ENCODE measurements around the gene DPY19L3.
"Not testable (repeated sequence)": the region's sequence is repeated elsewhere in the genome, so short reads cannot be mapped to it uniquely, and the experiment has no call there.

Gene DPY19L3

DNA sequence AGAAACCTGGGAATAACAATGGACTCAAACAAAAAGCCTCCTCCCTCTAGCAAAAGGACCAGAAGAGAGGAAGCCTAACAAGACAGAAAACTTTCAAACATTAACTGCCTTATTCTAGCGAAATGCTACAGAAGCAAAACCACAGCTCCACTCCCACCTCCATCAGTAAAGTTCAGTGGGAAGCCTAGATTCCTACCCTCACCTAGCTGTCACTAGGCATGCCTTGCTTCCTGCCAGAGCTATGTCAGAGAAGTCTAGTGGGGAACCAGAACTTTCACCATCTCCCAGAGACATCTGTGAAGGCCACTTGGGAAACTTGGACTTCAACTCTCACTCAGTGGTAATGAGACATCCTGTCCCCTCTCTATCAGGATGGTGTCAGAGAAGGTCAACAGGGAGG is 37.1 kb downstream of the DPY19L3 start:
- no peak overlapping the region for H3K27ac Mint-ChIP-seq
- ATAC-seq (replicated peaks): no peak
- DNase-seq: no peak
- no peaks in the 10 kb centered on the region for H3K9me3 Mint-ChIP-seq
- H3K36me3 Mint-ChIP-seq: peaks cover 10 to 20% of the 10 kb centered on the region in 2 donors
- no peaks in the 10 kb centered on the region for H3K27me3 Mint-ChIP-seq
- H3K4me3 Mint-ChIP-seq: no peak overlapping the region
- H3K4me1 Mint-ChIP-seq: no peaks in the 10 kb centered on the region

DNA sequence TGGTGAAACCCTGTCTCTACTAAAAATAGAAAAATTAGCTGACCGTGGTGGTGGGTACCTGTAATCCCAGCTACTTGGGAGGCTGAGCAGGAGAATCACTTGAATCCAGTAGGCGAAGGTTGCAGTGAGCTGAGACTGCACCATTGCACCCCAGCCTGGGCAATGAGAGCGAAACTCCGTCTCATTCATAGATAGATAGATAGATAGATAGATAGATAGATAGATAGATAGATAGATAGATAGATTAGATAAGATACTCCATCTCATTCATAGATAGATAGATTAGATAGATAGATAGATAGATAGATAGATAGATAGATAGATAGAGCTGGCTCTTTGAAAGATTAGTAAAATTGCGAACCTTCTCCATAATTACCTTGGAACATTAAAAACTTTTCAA is 42.0 kb downstream of the DPY19L3 start:
- not testable (repeated sequence) for ATAC-seq (replicated peaks); H3K9me3 Mint-ChIP-seq; H3K27me3 Mint-ChIP-seq; DNase-seq; H3K4me3 Mint-ChIP-seq; H3K27ac Mint-ChIP-seq; H3K4me1 Mint-ChIP-seq
- H3K36me3 Mint-ChIP-seq: peaks cover 15 to 24% of the 10 kb centered on the region in 2 donors

DNA sequence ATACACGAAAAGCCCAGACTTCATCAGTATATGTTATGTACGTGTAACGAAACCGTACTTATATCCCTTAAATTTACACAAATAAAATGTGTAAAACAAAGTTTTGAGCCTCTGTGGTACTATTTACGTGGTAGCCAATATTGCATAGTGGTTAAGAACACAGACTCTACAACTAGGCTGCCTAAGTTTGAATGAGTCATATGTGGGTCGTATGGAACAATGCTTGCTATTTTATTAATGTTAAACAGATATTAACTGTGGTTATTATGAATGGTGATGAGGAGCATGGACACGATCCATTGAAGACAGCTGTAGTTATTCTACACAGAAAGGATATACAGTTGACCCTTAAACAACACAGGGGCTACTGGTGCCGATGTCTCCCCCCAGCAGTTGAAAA is 42.5 kb downstream of the DPY19L3 start:
- Mint-ChIP-seq H3K4me3 (no peak overlapping the region), H3K9me3 (no peaks in the 10 kb centered on the region), H3K27ac (no peak overlapping the region), H3K36me3 (peaks cover 15 to 24% of the 10 kb centered on the region in 2 donors), H3K4me1 (no peaks in the 10 kb centered on the region), H3K27me3 (no peaks in the 10 kb centered on the region)
- ATAC-seq (replicated peaks) (no peak), DNase-seq (no peak)

- no peaks in the 10 kb centered on the region for H3K27me3 Mint-ChIP-seq
- peaks cover 17 to 18% of the 10 kb centered on the region in 2 donors for H3K36me3 Mint-ChIP-seq
- no peaks in the 10 kb centered on the region for H3K4me1 Mint-ChIP-seq
- DNase-seq: no peak
- no peak for ATAC-seq (replicated peaks)
- no peak overlapping the region for H3K4me3 Mint-ChIP-seq
- no peaks in the 10 kb centered on the region for H3K9me3 Mint-ChIP-seq
- H3K27ac Mint-ChIP-seq: no peak overlapping the region
Measured at GRCh38 chr19:32450217-32450616, 44.6 kb downstream of the DPY19L3 start.

GRCh38 chr19:32453736-32454135 is 48.2 kb downstream of the DPY19L3 start:
- Mint-ChIP-seq H3K36me3 (peaks cover 22 to 23% of the 10 kb centered on the region in 2 donors), H3K4me1 (no peaks in the 10 kb centered on the region)
- ATAC-seq (replicated peaks): no peak

GRCh38 chr19:32456406-32456805 is 50.8 kb downstream of the DPY19L3 start:
- peaks cover 18 to 22% of the 10 kb centered on the region in 2 donors for H3K36me3 Mint-ChIP-seq

More at GRCh38 chr19:32453736-32454135, 48.2 kb downstream of the DPY19L3 start:
- H3K4me3 Mint-ChIP-seq: no peak overlapping the region
- no peak overlapping the region for H3K27ac Mint-ChIP-seq
- H3K9me3 Mint-ChIP-seq: no peaks in the 10 kb centered on the region
- no peak for DNase-seq
- H3K27me3 Mint-ChIP-seq: no peaks in the 10 kb centered on the region

GRCh38 chr19:32457571-32458158 is 52.1 kb downstream of the DPY19L3 start:
- ATAC-seq (replicated peaks) (no peak), DNase-seq (no peak)
- H3K36me3 Mint-ChIP-seq: peaks cover 15 to 18% of the 10 kb centered on the region in 2 donors
- no peaks in the 10 kb centered on the region for H3K27me3 Mint-ChIP-seq
- no peak overlapping the region for H3K4me3 Mint-ChIP-seq
- no peaks in the 10 kb centered on the region for H3K4me1 Mint-ChIP-seq
- no peak overlapping the region for H3K27ac Mint-ChIP-seq
- H3K9me3 Mint-ChIP-seq: no peaks in the 10 kb centered on the region

More at GRCh38 chr19:32456406-32456805, 50.8 kb downstream of the DPY19L3 start:
- Mint-ChIP-seq H3K4me1 (no peaks in the 10 kb centered on the region), H3K27me3 (no peaks in the 10 kb centered on the region), H3K4me3 (no peak overlapping the region), H3K9me3 (no peaks in the 10 kb centered on the region), H3K27ac (no peak overlapping the region)
- DNase-seq (no peak), ATAC-seq (replicated peaks) (no peak)

DNA sequence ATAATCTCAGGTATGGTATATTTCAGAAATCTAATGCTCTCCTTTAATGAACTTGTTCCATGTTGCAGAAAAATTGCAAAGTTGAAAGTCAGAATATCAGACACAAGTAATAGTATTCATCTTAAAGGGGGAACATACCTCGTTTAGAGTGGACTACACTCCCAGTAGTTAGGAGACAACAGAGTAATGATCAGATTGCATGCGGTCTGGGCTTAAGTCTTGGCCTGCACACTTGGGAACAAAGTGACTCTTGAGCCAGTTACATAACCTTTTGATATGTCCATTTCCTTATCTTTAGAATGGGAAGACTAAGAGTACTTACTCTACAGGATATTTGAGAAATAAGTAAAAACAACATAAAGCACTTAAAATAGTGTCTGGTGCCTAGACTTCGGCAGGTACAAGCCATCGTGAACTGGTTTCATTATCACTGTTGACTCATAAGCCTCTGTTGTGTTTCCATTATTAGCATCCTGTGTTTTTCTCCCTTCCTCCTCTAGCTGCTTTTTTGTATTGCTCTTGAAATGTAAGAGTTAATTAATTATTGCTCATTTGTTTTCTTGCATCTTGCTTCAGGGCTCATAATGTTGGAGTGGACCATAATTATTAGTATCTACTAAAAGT is 53.0 kb downstream of the DPY19L3 start:
- no peak overlapping the region for H3K4me3 Mint-ChIP-seq
- ATAC-seq (replicated peaks) (no peak), DNase-seq (no peak)
- peaks cover 15 to 22% of the 10 kb centered on the region in 2 donors for H3K36me3 Mint-ChIP-seq
- H3K27ac Mint-ChIP-seq: no peak overlapping the region
- no peaks in the 10 kb centered on the region for H3K9me3 Mint-ChIP-seq
- H3K27me3 Mint-ChIP-seq: no peaks in the 10 kb centered on the region
- H3K4me1 Mint-ChIP-seq: no peaks in the 10 kb centered on the region

DNA sequence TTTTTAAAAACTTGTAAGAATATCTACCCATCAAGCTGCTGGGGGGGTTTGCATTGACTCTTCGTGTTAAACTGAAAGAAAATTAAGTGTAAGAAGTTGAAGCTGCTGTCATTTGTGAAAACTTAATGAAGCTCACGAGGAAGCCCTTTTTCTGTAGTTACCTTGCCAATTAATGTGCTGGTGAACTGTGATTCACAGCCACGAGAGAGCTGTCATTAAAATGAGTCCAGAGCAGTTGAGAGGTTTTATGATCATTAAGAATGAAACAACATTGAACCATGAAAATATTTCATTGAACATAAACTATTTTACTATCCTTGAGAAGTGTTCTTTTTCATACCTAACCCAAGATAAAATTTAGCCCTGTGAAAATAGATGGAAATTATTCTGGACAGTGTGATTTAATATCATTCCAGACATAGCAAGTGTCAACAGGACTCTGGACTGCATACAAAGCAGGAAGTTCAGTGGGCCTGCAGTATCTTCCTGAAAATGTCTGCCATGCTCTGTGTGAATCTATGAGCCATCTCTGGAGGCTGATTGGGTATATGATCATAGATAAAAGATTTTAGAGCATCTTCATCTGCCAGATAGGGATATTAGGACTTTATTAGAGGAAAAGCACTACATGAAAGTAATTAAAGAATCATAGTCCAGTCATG is 53.8 kb downstream of the DPY19L3 start:
- ATAC-seq (replicated peaks) (no peak), DNase-seq (no peak)
- peaks cover 12 to 23% of the 10 kb centered on the region in 2 donors for H3K36me3 Mint-ChIP-seq
- H3K27ac Mint-ChIP-seq: no peak overlapping the region
- H3K4me3 Mint-ChIP-seq: no peak overlapping the region
- H3K9me3 Mint-ChIP-seq: no peaks in the 10 kb centered on the region
- H3K27me3 Mint-ChIP-seq: no peaks in the 10 kb centered on the region
- no peaks in the 10 kb centered on the region for H3K4me1 Mint-ChIP-seq

DNA sequence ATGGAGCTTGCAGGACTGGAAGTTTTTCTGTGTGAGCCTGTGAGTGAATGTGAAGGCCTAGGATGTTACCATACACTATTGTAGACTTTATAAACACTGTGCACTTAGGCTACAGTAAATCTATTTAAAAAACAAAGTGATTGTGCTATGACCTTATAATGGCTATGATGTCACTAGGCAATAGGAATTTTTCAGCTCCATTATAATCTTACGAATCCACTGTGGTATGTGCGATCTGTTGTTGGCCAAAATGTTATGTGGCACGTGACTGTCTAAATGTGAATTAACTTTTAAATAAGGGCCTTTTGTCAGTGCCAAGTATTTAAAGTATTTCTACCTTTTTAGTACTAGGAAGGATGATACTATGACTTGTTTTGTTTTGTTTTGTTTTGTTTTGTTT is 54.9 kb downstream of the DPY19L3 start:
- ATAC-seq (replicated peaks) (no peak), DNase-seq (no peak)
- no peaks in the 10 kb centered on the region for H3K27me3 Mint-ChIP-seq
- peaks cover 10 to 23% of the 10 kb centered on the region in 2 donors for H3K36me3 Mint-ChIP-seq
- no peak overlapping the region for H3K27ac Mint-ChIP-seq
- H3K4me1 Mint-ChIP-seq: no peaks in the 10 kb centered on the region
- H3K4me3 Mint-ChIP-seq: no peak overlapping the region
- H3K9me3 Mint-ChIP-seq: no peaks in the 10 kb centered on the region

DNA sequence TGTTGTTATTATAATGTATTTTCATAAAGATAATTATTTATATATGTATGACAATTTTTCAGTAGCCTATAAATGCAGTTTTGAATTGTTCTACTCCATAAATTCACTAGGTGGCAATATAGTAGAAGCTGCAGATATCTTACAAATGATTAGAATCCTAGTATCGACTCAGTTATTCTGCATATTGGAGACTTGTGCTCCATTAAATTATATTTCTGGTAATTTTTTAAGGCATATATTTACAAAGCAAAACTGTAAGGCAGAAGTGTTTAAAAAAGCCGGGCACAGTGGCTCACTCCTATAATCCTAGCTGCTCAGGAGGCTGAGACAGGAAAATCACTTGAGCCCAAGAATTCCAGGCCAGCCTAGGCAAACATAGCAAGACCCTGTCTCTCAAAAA is 58.7 kb downstream of the DPY19L3 start:
- no peak for DNase-seq
- no peaks in the 10 kb centered on the region for H3K4me1 Mint-ChIP-seq

GRCh38 chr19:32465176-32465575 is 59.6 kb downstream of the DPY19L3 start:
- Mint-ChIP-seq H3K27me3 (no peaks in the 10 kb centered on the region), H3K9me3 (no peaks in the 10 kb centered on the region), H3K27ac (no peak overlapping the region), H3K4me1 (no peaks in the 10 kb centered on the region), H3K36me3 (peaks cover 4 to 8% of the 10 kb centered on the region in 2 donors), H3K4me3 (no peak overlapping the region)
- DNase-seq (no peak), ATAC-seq (replicated peaks) (no peak)

More for the DNA sequence above, 58.7 kb downstream of the DPY19L3 start:
- no peak overlapping the region for H3K4me3 Mint-ChIP-seq
- no peak for ATAC-seq (replicated peaks)
- H3K36me3 Mint-ChIP-seq: peaks cover 6 to 12% of the 10 kb centered on the region in 2 donors
- H3K27me3 Mint-ChIP-seq: no peaks in the 10 kb centered on the region
- H3K27ac Mint-ChIP-seq: no peak overlapping the region
- no peaks in the 10 kb centered on the region for H3K9me3 Mint-ChIP-seq

DNA sequence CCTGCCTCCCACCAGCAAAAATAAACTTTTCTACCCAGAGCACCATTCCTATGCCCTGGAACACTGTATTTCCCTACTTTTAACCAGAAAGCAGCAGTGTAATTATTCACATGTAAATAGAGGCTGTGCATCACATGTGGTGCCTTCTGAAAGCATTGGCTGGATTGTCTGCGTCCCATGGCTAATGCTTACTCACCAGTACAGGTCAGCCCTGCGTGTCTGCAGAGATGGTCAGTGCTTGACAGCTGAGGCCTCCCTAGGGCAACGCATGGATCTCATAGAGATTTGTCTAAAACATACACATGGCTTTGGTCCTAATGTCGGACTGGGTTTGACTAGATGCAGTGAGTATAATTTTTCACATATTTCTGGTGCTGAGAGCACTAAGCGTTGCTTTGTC is 64.2 kb downstream of the DPY19L3 start:
- Mint-ChIP-seq H3K27ac (no peak overlapping the region), H3K4me1 (peaks cover 0 to 7% of the 10 kb centered on the region in 2 donors)

DNA sequence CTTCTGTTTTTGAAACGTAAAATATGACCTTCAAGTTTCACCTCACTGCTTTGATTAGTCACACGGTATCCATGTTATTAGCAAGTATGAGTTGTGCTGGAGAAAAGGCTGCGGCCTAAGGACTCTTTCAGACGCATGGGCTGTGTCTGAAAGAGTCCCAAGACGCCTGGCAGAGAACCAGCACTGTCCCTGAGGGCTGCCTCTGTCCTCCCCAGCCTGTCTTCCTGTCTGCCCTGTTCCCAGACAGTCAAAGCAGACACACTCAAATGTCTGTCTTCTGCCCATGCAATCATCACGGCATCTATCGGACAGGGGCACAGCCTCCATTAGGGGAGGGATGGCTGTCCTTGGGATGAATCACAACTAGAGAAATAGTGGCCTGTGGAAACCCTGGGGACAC is 65.5 kb downstream of the DPY19L3 start:
- Mint-ChIP-seq H3K36me3 (peaks cover 8% of the 10 kb centered on the region in 2 donors), H3K4me1 (peaks cover 0 to 7% of the 10 kb centered on the region in 2 donors), H3K4me3 (no peak overlapping the region), H3K27ac (no peak overlapping the region), H3K9me3 (no peaks in the 10 kb centered on the region), H3K27me3 (no peaks in the 10 kb centered on the region)
- ATAC-seq (replicated peaks) (no peak), DNase-seq (no peak)

More for the DNA sequence above, 64.2 kb downstream of the DPY19L3 start:
- Mint-ChIP-seq H3K27me3 (no peaks in the 10 kb centered on the region), H3K36me3 (peaks cover 6 to 8% of the 10 kb centered on the region in 2 donors), H3K4me3 (no peak overlapping the region), H3K9me3 (no peaks in the 10 kb centered on the region)
- no peak for DNase-seq
- no peak for ATAC-seq (replicated peaks)

DNA sequence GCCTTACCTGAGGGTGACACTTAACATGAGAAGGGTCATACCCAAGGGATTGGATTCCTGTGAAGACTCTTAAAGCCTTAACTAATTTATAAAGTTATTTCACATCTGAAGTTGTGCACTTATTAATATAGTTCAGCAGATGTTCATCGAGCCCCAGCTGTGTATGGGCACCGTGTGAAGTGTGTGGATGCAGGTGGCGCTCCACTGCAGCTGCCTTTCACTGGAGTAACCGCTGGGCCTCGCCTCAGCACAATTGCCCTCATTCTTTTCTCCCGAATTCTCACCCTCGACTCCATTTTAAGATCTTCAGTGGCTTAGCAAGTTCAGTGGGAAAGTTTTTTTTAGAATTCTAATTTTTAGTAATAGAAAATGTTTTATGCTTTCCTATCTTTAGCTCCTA is 66.2 kb downstream of the DPY19L3 start:
- ATAC-seq (replicated peaks) (no peak), DNase-seq (no peak)
- no peak overlapping the region for H3K27ac Mint-ChIP-seq
- peaks cover 8% of the 10 kb centered on the region in 2 donors for H3K36me3 Mint-ChIP-seq
- no peaks in the 10 kb centered on the region for H3K9me3 Mint-ChIP-seq
- H3K27me3 Mint-ChIP-seq: no peaks in the 10 kb centered on the region
- H3K4me1 Mint-ChIP-seq: peaks cover 0 to 7% of the 10 kb centered on the region in 2 donors
- no peak overlapping the region for H3K4me3 Mint-ChIP-seq

Measured in stimulated activated naive B cell treated with anti-CD40 and anti-IgM and Interleukin-4, amounts not matched to agents 10 μg/mL and 1 μg/mL and 100 μg/mL, for 72 hours (primary cell).